GM12892 (cell line): Measurements from ENCODE around the gene RALGDS.
A peak's percentile ranks its signal among the peaks of the same experiment; 100 is the strongest.
"Not testable (repeated sequence)": the region's sequence is repeated elsewhere in the genome, so short reads cannot be mapped to it uniquely, and the experiment has no call there.

ENCODE experiments used
- DNase-seq: peaks from one replicate; pipeline ENCODE4 v3.0.0; 2011; ENCODE audit not compliant: insufficient read length
- FAIRE-seq: peaks from 2 replicates; lab custom pipeline; 2011; peaks lifted over from hg19 to GRCh38; lab: Jason Lieb, UNC
- POLR2A ChIP-seq: IDR thresholded peaks from 2 replicates; pipeline ENCODE4 v1.6.1; 2011; ENCODE audit warnings: low read depth, low read length, control low read depth
- POLR2AphosphoS5 ChIP-seq: IDR thresholded peaks from 2 replicates; pipeline ENCODE4 v1.6.1; 2011; ENCODE audit warnings: low read depth, low read length, control low read depth
- TAF1 ChIP-seq: IDR thresholded peaks from 2 replicates; pipeline ENCODE4 v1.6.1; 2011; ENCODE audit warnings: low read depth, mild to moderate bottlenecking, control low read depth, low read length, borderline replicate concordance

The RALGDS gene

GRCh38 chr9:133094842-133095393 lies 26.1 kb downstream of the RALGDS start:
- TF ChIP-seq POLR2A = no peak
- TF ChIP-seq TAF1 = no peak
- no peak for TF ChIP-seq POLR2AphosphoS5
- no peak for FAIRE-seq
- DNase-seq = no peak

- not testable (repeated sequence) for FAIRE-seq, DNase-seq
Measured at GRCh38 chr9:133094351-133094750, 26.7 kb downstream of the RALGDS start.

- FAIRE-seq (no peak), DNase-seq (no peak)
- TF ChIP-seq POLR2A = no peak
- TF ChIP-seq POLR2AphosphoS5 = no peak; the same call in 1 of the 2 replicates
- TF ChIP-seq TAF1 = no peak
Measured at GRCh38 chr9:133090752-133091385, 30.2 kb downstream of the RALGDS start.

- FAIRE-seq = no peak
- TF ChIP-seq POLR2AphosphoS5 (no peak), TAF1 (no peak), POLR2A (no peak)
- no peak for DNase-seq
Measured at GRCh38 chr9:133090187-133090586, 30.9 kb downstream of the RALGDS start.

- DNase-seq (no peak), FAIRE-seq (no peak)
- TF ChIP-seq TAF1 (no peak), POLR2A (no peak), POLR2AphosphoS5 (no peak)
Measured at GRCh38 chr9:133089271-133089671, 31.8 kb downstream of the RALGDS start.

GRCh38 chr9:133088756-133089155 lies 32.3 kb downstream of the RALGDS start:
- no peak for DNase-seq
- no peak for FAIRE-seq
- TF ChIP-seq POLR2AphosphoS5 = no peak
- TF ChIP-seq TAF1 = no peak
- no peak for TF ChIP-seq POLR2A

GRCh38 chr9:133088146-133088750 lies 32.8 kb downstream of the RALGDS start:
- FAIRE-seq (no peak), DNase-seq (no peak)
- no peak for TF ChIP-seq POLR2AphosphoS5

- DNase-seq (no peak), FAIRE-seq (no peak)
- TF ChIP-seq POLR2A (no peak), POLR2AphosphoS5 (no peak), TAF1 (no peak)
Measured at GRCh38 chr9:133087429-133088145, 33.5 kb downstream of the RALGDS start.

- DNase-seq (no peak), FAIRE-seq (no peak)
- no peak for TF ChIP-seq POLR2A
- TF ChIP-seq POLR2AphosphoS5 = no peak
- no peak for TF ChIP-seq TAF1
Measured at GRCh38 chr9:133086894-133087293, 34.1 kb downstream of the RALGDS start.

GRCh38 chr9:133086212-133086860 lies 34.7 kb downstream of the RALGDS start:
- DNase-seq, FAIRE-seq: not testable (repeated sequence)

GRCh38 chr9:133083688-133084087 lies 37.4 kb downstream of the RALGDS start:
- DNase-seq, FAIRE-seq: not testable (repeated sequence)

GRCh38 chr9:133081957-133082644 lies 38.9 kb downstream of the RALGDS start:
- FAIRE-seq, DNase-seq: not testable (repeated sequence)

GRCh38 chr9:133080786-133081779 lies 40.0 kb downstream of the RALGDS start:
- not testable (repeated sequence) for DNase-seq
- FAIRE-seq = peak; percentile 69
